ENCODE data around the gene MTHFD2L.

- TF ChIP-seq CTCF (IDR thresholded peaks at IDR 0.05; ENCODE audit: low read length) (no peak), EZH2 (IDR thresholded peaks at IDR 0.05; ENCODE audit: borderline replicate concordance, low read length) (no peak)
Measured at GRCh38 chr4:74314329-74314728, 156.4 kb downstream of the MTHFD2L start.

All from OCI-LY1 (cell line).